GOT3 (cell line): ENCODE results near the gene SH2D3A.

Experiments
- DNase-seq: peaks from one replicate; lab custom pipeline; 2025; ENCODE audit warnings: mixed read lengths; lab: John Stamatoyannopoulos, UW

SH2D3A gene

DNA sequence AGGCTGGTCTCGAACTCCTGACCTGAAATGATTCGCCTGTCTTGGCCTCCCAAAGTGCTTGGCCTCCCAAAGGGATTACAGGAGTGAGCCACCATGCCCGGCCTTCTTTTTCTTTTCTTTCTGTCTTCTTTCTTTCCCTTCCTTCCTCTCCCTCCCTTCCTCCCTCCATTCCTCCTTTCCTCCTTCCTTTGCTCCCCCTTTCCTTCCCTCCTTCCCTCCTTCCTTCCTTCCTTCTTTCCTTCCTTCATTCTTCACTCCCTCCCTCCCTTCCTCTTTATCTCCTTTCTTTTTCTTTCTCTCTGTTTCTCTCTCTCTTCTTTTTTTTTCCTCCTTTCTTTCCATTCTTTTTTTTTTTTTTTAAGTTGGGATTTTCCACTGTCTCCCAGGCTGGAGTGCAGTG, 58.9 kb downstream of the SH2D3A start:
- DNase-seq: no peak

DNA sequence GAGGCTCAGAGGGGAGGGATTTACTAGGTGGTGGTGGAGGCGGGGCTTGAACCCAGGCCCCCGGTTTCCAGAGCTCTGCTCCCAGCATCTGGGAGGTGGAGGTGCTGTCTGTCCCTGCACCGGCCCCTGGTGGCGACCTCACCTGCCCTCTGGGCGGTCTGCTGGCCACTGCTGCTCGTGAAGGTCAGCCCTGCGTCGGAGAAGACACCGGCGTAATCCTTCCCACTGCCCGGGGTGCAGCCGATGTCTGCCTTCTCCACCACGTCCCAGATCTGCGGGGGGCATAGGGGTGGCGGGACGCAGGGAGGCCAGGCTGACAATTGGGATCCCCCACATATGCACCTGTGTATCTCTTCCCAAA, 59.6 kb downstream of the SH2D3A start:
- DNase-seq: no peak

DNA sequence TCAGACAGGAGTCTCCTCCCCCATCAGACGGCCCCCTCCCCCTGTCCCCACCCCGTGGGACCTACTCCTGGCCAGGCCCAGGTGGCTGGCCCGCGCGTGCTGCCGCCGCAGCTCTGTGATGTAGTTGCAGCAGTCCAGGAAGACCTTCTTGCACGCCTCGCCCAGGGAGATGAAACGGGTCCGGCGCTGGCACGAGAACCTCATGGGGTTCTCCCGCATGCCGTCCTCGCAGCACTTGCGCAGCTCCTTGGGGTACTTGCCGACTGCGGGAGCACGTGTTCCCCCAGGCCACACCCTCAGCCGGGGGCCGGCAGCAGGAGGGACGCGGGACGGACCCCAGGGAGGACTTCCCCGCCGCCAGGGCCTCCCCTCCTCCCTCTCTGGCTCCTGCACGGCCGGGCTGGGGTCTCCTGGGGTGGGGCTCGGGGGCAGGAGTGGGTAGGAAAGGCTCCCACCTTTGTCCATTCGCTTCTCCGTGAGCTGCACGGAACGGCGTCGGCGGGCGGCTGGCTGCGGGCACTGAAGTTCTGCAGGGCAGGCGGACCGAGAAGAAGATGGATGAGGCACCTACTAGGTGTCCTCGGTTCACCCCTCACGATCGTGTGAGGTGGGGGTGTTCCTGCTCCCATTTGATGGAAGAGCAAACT, 60.1 kb downstream of the SH2D3A start:
- DNase-seq: no peak

DNA sequence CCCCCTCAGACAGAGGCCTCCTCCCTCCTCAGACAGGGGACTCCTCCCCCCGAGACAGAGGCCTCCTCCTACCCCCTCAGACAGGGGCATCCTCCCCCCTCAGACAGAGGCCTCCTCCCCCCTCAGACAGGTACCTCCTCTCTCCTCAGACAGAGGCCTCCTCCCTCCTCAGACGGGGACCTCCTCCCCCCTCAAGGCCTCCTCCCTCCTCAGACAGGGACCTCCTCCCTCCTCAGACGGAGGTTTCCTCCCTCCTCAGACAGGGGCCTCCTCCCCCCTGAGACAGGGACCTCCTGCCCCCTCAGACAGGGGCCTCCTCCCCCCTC, 60.6 kb downstream of the SH2D3A start:
- DNase-seq: no peak

DNA sequence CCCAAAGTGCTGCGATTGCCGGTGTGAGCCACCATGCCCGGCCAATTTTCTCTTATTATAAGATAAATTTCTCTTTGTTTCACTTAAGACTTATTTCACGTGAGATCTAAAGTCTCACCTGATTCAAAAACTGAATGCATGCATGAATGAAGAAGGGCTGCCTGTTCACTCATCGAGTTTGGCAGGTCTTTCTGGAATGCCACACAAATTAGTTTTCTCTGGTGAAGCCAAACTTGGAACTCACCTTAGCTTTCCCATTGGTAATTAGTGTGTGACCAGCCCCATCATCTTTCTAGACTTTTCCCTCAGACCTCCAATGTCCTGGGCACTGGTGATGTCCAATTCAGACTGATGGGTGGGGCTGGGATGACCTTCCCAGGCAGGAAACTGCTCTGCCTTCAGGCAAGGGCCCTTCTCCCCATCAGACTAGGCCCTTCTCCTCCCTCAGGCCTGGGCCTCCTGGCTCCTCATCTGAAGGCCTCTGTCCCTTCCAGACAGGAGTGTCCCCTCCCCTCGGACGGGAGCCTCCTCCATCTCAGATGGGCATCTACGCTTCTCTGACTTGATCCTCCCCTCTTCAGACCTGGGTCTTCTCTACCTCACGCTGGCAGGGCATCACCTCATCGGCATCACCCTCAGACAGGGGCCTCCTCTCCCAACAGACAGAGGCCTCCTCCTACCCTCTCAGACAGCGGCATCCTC, 61.2 kb downstream of the SH2D3A start:
- no peak for DNase-seq
